CD4-positive, alpha-beta memory T cell (primary cell): ENCODE data around the gene STAM. TPM values are rescaled to one million over a fixed set of nuclear protein-coding genes. Genes with fewer than 3 reads are reported as not detected.

Source experiments
- CTCF ChIA-PET: fragments of 350-600 bp; sonication (Branson Sonifier 250); formaldehyde crosslinking; loops from one replicate; lab custom pipeline; 2021; ENCODE audit warnings: inconsistent platforms; ENCODE audit not compliant: partially characterized antibody; lab: Charles Lee
- POLR2A ChIA-PET: fragments of 350-600 bp; sonication (Branson Sonifier 250); formaldehyde crosslinking; loops from one replicate; lab custom pipeline; 2021; ENCODE audit not compliant: partially characterized antibody; lab: Charles Lee
- DNase-seq, 5 donors: peaks; one replicate each; pipeline versions ENCODE4 v3.0.0 to v3.0.0-alpha.2; 2020 to 2022; ENCODE audit warnings: mixed read lengths in 1 of 5
- H3K27ac ChIP-seq: one replicate; pipeline ENCODE4 v1.7.0; 2013; ENCODE audit warnings: low read depth, low read length
- H3K27me3 ChIP-seq: 2 replicates; pipeline ENCODE4 v1.7.0; 2013; ENCODE audit warnings: mild to moderate bottlenecking, low read length, moderate library complexity; ENCODE audit not compliant: insufficient read depth
- H3K36me3 ChIP-seq: 2 replicates; pipeline ENCODE4 v1.7.0; 2013; ENCODE audit warnings: mild to moderate bottlenecking, low read length, moderate library complexity; ENCODE audit not compliant: insufficient read depth
- H3K4me1 ChIP-seq: 2 replicates; pipeline ENCODE4 v1.7.0; 2013; ENCODE audit warnings: mild to moderate bottlenecking, low read length, moderate library complexity; ENCODE audit not compliant: insufficient read depth
- H3K4me3 ChIP-seq, 2 donors: one replicate each; pipeline ENCODE4 v1.7.0; 2013; ENCODE audit warnings: low read length in 2 of 2, mild to moderate bottlenecking in 1 of 2
- H3K9me3 ChIP-seq, 2 donors: one replicate each; pipeline ENCODE4 v1.7.0; 2013; ENCODE audit warnings: low read length in 2 of 2, control low read depth in 1 of 2; ENCODE audit not compliant: control insufficient read depth in 1 of 2
- H3K27ac Mint-ChIP-seq, 7 donors: one replicate each; pipeline ENCODE4 v1.8.0; 2020 to 2021; ENCODE audit warnings: mixed read lengths in 7 of 7, mild to moderate bottlenecking in 6 of 7, inconsistent platforms in 3 of 7, moderate library complexity in 3 of 7
- H3K27me3 Mint-ChIP-seq, 2 donors: one replicate each; pipeline ENCODE4 v1.8.0; 2020 to 2021; ENCODE audit warnings: mixed read lengths in 2 of 2
- H3K36me3 Mint-ChIP-seq, 2 donors: one replicate each; pipeline ENCODE4 v1.8.0; 2020 to 2021; ENCODE audit warnings: mixed read lengths in 2 of 2, inconsistent platforms in 1 of 2, mild to moderate bottlenecking in 1 of 2
- H3K4me1 Mint-ChIP-seq, 4 donors: one replicate each; pipeline ENCODE4 v1.8.0; 2020 to 2021; ENCODE audit warnings: mixed read lengths in 4 of 4, mild to moderate bottlenecking in 1 of 4
- H3K4me3 Mint-ChIP-seq, 8 donors: one replicate each; pipeline ENCODE4 v1.8.0; 2020 to 2021; ENCODE audit warnings: mixed read lengths in 8 of 8, mild to moderate bottlenecking in 7 of 8, moderate library complexity in 6 of 8, inconsistent platforms in 3 of 8
- H3K9me3 Mint-ChIP-seq, 8 donors: one replicate each; pipeline ENCODE4 v1.8.0; 2020 to 2021; ENCODE audit warnings: mixed read lengths in 8 of 8, mild to moderate bottlenecking in 5 of 8, inconsistent platforms in 3 of 8, moderate library complexity in 1 of 8
- intact Hi-C: fragments of 100-400 bp; cut with micrococcal nuclease; formaldehyde crosslinking; loops from one replicate; pipeline ENCODE4 v1.15.1; 2023
- polyA plus RNA-seq, 2 donors: library from polyadenylated mRNA; unstranded; fragments of 300-500 nt; fragmentation: Illumina TruSeq; gene quantifications; one replicate each; pipeline ENCODE4 v1.2.3, GENCODE V29; 2021
- total RNA-seq, 2 experiments: library from RNA; stranded (reverse); gene quantifications; one replicate each; pipeline ENCODE4 v1.2.3, GENCODE V29; 2021

STAM gene
- total RNA-seq (10 to 100 TPM; 31.7 to 34.0 TPM), polyA plus RNA-seq (10 to 100 TPM; 11.3 to 13.8 TPM)

DNA sequence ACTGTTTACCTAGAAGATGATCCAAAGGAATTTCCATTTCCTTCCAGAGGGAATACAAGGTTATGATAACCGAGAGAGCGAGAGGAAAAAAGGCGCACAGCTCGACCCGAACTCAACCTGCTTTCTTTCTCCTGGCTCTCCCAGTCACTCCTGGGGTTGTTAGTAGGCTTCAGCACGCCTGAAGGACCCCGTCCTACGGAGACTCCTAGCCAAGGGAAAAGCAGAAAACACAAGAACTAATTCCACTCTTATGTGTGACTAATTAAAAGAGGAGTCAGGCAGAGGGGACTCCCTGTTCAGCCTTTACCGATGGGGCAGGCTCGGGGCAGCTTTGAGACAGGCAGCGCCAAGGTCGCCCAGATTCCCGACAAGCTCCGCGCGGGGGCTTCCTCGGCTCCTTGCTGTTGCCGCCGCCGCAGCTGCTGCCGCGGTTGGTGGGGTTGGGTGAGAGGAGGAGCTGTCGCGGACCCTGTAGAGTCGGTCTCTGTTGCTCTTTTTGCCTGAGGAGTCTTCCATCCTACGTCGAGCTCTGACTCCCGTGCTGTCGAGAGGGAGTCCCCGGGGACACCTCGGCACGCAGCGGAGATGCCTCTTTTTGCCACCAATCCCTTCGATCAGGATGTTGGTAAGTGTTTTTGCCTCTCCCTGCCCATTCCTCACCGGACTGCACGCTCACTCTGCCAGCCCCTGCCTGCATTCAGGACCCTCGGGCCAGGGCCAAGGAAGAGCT lies at the start of gene STAM:
TSS of gene STAM (plus strand) at position 397 of the 730 bp plus-strand sequence. CDS start at position 586, 189 bp downstream.
- peak within 1 kb of the TSS; percentile 93 for H3K27ac ChIP-seq
- no peaks in the 10 kb centered on the region for H3K9me3 ChIP-seq
- H3K9me3 Mint-ChIP-seq = peaks cover 0 to 2% (median 0%) of the 10 kb centered on the region in 8 donors
- ChIA-PET CTCF (interaction anchor here (0.7 to 2.3 kb wide), 15 partner anchors 9 to 236 kb away, joined by 3 to 10 read pairs (median 4); partner anchors contain the start of gene HACD1), POLR2A (interaction anchor here (0.8 to 3.8 kb wide), 25 partner anchors 9 to 826 kb away, joined by 3 to 41 read pairs (median 5); partner anchors contain the start of genes HACD1 and RSU1)
- peak; percentile 95 to 96 (median 96) for DNase-seq
- H3K27me3 Mint-ChIP-seq = no peaks in the 10 kb centered on the region
- H3K4me1 Mint-ChIP-seq = peaks cover 40 to 69% (median 50%) of the 10 kb centered on the region in 4 donors
- peaks cover 5 to 21% of the 10 kb centered on the region in 2 donors for H3K36me3 Mint-ChIP-seq
- peak within 1 kb of the TSS; percentile 100 for H3K27ac Mint-ChIP-seq
- H3K27me3 ChIP-seq = no peaks in the 10 kb centered on the region
- no peaks in the 10 kb centered on the region for H3K36me3 ChIP-seq
- intact Hi-C loops = loop anchor here (1.0 to 5.0 kb wide), 6 partner anchors 11 to 1008 kb away; partner anchors contain the start of genes HACD1, NSUN6 and RSU1
- peak within 1 kb of the TSS; percentile 82 to 91 for H3K4me3 ChIP-seq
- peaks cover 53% of the 10 kb centered on the region for H3K4me1 ChIP-seq
- H3K4me3 Mint-ChIP-seq = peak within 1 kb of the TSS; percentile 95 to 99 (median 98)

- ChIA-PET POLR2A (no interaction called here), CTCF (interaction anchor here (1.2 to 1.3 kb wide), 2 partner anchors 8 to 13 kb away, joined by 4 to 5 read pairs; no protein-coding TSS in a partner anchor)
- no peaks in the 10 kb centered on the region for H3K27me3 ChIP-seq
- H3K4me3 ChIP-seq = no peak overlapping the region
- peaks cover 0 to 6% of the 10 kb centered on the region in 2 donors for H3K27me3 Mint-ChIP-seq
- H3K4me3 Mint-ChIP-seq = no peak overlapping the region
- no peak for DNase-seq
- no peak overlapping the region for H3K27ac ChIP-seq
- H3K36me3 Mint-ChIP-seq = no peaks in the 10 kb centered on the region
- no peaks in the 10 kb centered on the region for H3K9me3 Mint-ChIP-seq
- H3K4me1 ChIP-seq = no peaks in the 10 kb centered on the region
- H3K4me1 Mint-ChIP-seq = no peaks in the 10 kb centered on the region
- no peak overlapping the region for H3K27ac Mint-ChIP-seq
- no peaks in the 10 kb centered on the region for H3K9me3 ChIP-seq
- H3K36me3 ChIP-seq = no peaks in the 10 kb centered on the region
- intact Hi-C loops = no loop called here
Measured at GRCh38 chr10:17597386-17597785, 46.6 kb upstream of the STAM start.

GRCh38 chr10:17599089-17599488 lies 44.9 kb upstream of the STAM start:
- no peaks in the 10 kb centered on the region for H3K27me3 ChIP-seq
- Mint-ChIP-seq H3K36me3 (no peaks in the 10 kb centered on the region), H3K27ac (no peak overlapping the region), H3K4me1 (no peaks in the 10 kb centered on the region), H3K9me3 (no peaks in the 10 kb centered on the region), H3K27me3 (peaks cover 0 to 6% of the 10 kb centered on the region in 2 donors), H3K4me3 (no peak overlapping the region)
- no peak for DNase-seq
- intact Hi-C loops = no loop called here
- H3K4me3 ChIP-seq = no peak overlapping the region
- no peaks in the 10 kb centered on the region for H3K36me3 ChIP-seq
- ChIA-PET POLR2A (no interaction called here), CTCF (interaction anchor here (0.7 kb wide), 1 partner anchor 189 kb away, joined by 3 read pairs; no protein-coding TSS in a partner anchor)
- H3K4me1 ChIP-seq = no peaks in the 10 kb centered on the region
- no peaks in the 10 kb centered on the region for H3K9me3 ChIP-seq
- no peak overlapping the region for H3K27ac ChIP-seq

DNA sequence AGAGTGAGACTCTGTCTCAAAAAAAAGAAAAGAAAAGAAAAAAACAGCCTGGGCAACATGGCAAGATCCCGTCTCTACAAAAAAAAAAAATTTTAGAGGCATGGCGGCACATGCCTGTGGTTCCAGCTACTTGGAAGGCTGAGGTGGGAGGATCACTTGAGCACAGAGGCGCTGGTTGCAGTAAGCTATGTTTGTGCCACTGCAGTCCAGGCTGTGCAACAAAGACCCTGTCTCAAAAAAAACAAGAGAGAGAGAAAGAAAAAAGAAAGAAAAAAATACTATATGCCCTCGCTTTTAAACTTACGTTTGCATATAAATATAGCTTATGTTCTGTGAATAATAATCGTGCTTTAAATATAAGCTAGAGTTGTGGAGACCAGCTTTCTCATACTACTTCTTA lies 38.0 kb upstream of the STAM start:
- no peaks in the 10 kb centered on the region for H3K27me3 ChIP-seq
- Mint-ChIP-seq H3K4me1 (peaks cover 0 to 5% (median under 1%) of the 10 kb centered on the region in 4 donors), H3K36me3 (no peaks in the 10 kb centered on the region), H3K27me3 (peaks cover 3 to 5% of the 10 kb centered on the region in 2 donors), H3K4me3 (no peak overlapping the region), H3K27ac (no peak overlapping the region), H3K9me3 (no peaks in the 10 kb centered on the region)
- no peak overlapping the region for H3K27ac ChIP-seq
- intact Hi-C loops = loop anchor here (5.0 kb wide), 2 partner anchors 199 to 606 kb away; no protein-coding TSS in a partner anchor
- no peak overlapping the region for H3K4me3 ChIP-seq
- no peaks in the 10 kb centered on the region for H3K9me3 ChIP-seq
- no peak for DNase-seq
- H3K4me1 ChIP-seq = no peaks in the 10 kb centered on the region
- ChIA-PET CTCF (interaction anchor here (1.0 to 10.5 kb wide), 6 partner anchors 9 to 137 kb away, joined by 4 to 114 read pairs (median 5); no protein-coding TSS in a partner anchor), POLR2A (no interaction called here)
- no peaks in the 10 kb centered on the region for H3K36me3 ChIP-seq

GRCh38 chr10:17606547-17607040 lies 37.4 kb upstream of the STAM start:
- H3K4me1 Mint-ChIP-seq = peaks cover 0 to 5% (median 2%) of the 10 kb centered on the region in 4 donors
- no peaks in the 10 kb centered on the region for H3K9me3 Mint-ChIP-seq
- Histone ChIP-seq H3K36me3 (no peaks in the 10 kb centered on the region), H3K9me3 (no peaks in the 10 kb centered on the region), H3K27me3 (no peaks in the 10 kb centered on the region), H3K27ac (no peak overlapping the region), H3K4me3 (no peak overlapping the region), H3K4me1 (no peaks in the 10 kb centered on the region)
- DNase-seq = no peak
- peak overlapping the region in 1 of 7 donors; percentile 5 for H3K27ac Mint-ChIP-seq
- no peak overlapping the region for H3K4me3 Mint-ChIP-seq
- ChIA-PET CTCF (interaction anchor here (1.0 to 10.5 kb wide), 5 partner anchors 10 to 137 kb away, joined by 4 to 114 read pairs (median 5); no protein-coding TSS in a partner anchor), POLR2A (no interaction called here)
- peaks cover 3% of the 10 kb centered on the region in 2 donors for H3K27me3 Mint-ChIP-seq
- intact Hi-C loops = loop anchor here (1.0 to 5.0 kb wide), 3 partner anchors 137 to 606 kb away; no protein-coding TSS in a partner anchor
- no peaks in the 10 kb centered on the region for H3K36me3 Mint-ChIP-seq

DNA sequence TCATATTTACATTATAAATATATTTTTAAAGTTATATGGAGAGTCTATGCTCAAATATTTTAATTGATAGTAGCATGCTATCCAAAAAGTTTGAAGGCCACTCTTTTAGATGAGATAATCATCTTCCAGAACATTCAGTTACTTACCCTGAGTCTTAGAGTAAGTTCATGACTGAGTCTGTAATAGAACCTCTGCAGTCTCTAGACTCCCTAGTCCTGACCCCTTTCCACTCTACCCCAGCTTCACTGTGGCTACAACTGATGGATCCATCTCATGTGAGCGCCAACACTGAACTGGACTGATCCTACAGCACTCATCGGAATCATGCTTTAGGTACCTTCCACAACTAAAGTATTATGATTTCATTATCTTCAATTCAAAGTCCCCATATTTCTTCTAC lies 36.9 kb upstream of the STAM start:
- Histone ChIP-seq H3K27me3 (no peaks in the 10 kb centered on the region), H3K27ac (no peak overlapping the region), H3K9me3 (no peaks in the 10 kb centered on the region), H3K4me3 (no peak overlapping the region), H3K36me3 (no peaks in the 10 kb centered on the region), H3K4me1 (no peaks in the 10 kb centered on the region)
- no peaks in the 10 kb centered on the region for H3K36me3 Mint-ChIP-seq
- H3K27ac Mint-ChIP-seq = peak overlapping the region in 3 of 7 donors; percentile 26 to 65 (median 31)
- H3K27me3 Mint-ChIP-seq = peaks cover 1 to 3% of the 10 kb centered on the region in 2 donors
- CTCF ChIA-PET = interaction anchor here (5.7 to 10.5 kb wide), 2 partner anchors 130 to 136 kb away, joined by 39 to 114 read pairs; no protein-coding TSS in a partner anchor
- no peak for DNase-seq
- H3K4me3 Mint-ChIP-seq = no peak overlapping the region
- POLR2A ChIA-PET = no interaction called here
- peaks cover 0 to 5% (median 2%) of the 10 kb centered on the region in 4 donors for H3K4me1 Mint-ChIP-seq
- intact Hi-C loops = loop anchor here (1.0 to 5.0 kb wide), 3 partner anchors 136 to 605 kb away; no protein-coding TSS in a partner anchor
- no peaks in the 10 kb centered on the region for H3K9me3 Mint-ChIP-seq
